ENCODE measurements around the gene CD209. TPM values are rescaled to one million over a fixed set of nuclear protein-coding genes. Genes with fewer than 3 reads are reported as not detected.

The CD209 gene
- total RNA-seq, 2 donors from 2014 or later = not detected

DNA sequence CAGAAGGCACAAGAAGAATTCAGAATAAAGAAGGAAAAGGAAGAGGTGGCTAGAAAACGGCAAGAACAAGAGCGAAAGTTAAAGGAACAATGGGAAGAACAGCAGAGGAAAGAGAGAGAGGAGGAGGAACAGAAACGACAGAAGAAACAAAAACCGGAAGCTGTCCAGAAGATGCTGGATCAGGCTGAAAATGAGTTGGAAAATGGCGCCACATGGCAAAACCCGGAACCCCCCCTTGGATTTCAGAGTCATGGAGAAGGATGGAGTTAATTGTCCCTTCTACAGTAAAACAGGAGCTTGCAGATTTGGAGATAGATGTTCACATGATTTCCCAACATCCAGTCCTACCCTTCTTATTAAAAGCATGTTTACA is 6.7 kb downstream of the CD209 start:
- Mint-ChIP-seq H3K36me3 (ENCODE audit: insufficient read depth in 2 of 2) (no peaks in the 10 kb centered on the region), H3K27me3 (ENCODE audit: low read depth) (peaks cover 77% of the 10 kb centered on the region)
- no peak for ATAC-seq (replicated peaks in 1 of 2)

DNA sequence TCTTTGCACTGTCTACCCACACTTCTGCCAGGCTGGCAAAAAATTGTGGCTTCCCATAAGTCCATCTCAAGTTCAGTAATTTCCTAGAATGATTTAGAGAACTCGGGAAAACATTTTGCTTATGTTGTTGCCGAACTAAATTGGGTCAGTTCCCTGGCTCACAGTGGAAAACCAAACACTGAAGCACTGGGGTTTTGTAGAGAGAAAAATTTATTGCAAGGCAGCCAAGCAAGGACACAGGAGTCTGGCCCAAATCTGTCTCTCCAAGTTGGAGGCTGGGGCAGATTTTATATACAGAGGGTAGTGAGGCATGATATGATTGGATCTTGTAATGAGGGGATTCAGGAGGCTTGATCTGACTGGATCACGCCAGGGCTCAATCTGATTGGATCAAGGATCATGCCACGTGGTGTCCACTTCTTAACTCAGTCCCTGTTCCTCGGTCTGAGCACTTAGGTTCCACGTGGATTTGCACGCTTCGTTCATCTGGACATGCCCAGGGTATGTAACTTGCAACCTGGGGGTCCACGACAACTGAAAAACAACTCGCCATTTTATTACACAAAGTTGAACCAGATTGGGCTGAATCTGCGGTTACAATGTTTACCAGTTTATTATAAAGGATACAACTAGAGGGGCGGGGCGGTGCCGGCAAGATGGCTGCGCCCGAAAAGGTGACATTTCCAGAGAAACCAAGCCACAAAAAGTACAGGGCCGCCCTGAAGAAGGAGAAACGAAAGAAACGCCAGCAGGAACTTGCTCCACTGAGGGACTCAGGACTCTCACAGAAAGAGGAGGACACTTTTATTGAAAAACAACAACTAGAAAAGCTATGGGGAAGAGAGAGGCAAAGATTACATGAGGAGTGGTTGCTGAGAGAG is 7.3 kb downstream of the CD209 start:
- peaks cover 22% of the 10 kb centered on the region for H3K4me1 Mint-ChIP-seq (ENCODE audit: low read depth)
- H3K27ac Mint-ChIP-seq = no peak overlapping the region
- no peaks in the 10 kb centered on the region for H3K36me3 Mint-ChIP-seq (ENCODE audit: insufficient read depth in 2 of 2)
- H3K4me3 Mint-ChIP-seq = no peak overlapping the region
- no peaks in the 10 kb centered on the region for H3K9me3 Mint-ChIP-seq
- ATAC-seq (replicated peaks in 1 of 2) (no peak), DNase-seq (no peak)
- peaks cover 77% of the 10 kb centered on the region for H3K27me3 Mint-ChIP-seq (ENCODE audit: low read depth)

More for the DNA sequence above, 6.7 kb downstream of the CD209 start:
- no peak overlapping the region for H3K4me3 Mint-ChIP-seq
- peaks cover 22% of the 10 kb centered on the region for H3K4me1 Mint-ChIP-seq (ENCODE audit: low read depth)
- no peak for DNase-seq
- H3K9me3 Mint-ChIP-seq = no peaks in the 10 kb centered on the region
- no peak overlapping the region for H3K27ac Mint-ChIP-seq

GRCh38 chr19:7739211-7739755 is 8.1 kb downstream of the CD209 start:
- Mint-ChIP-seq H3K27ac (no peak overlapping the region), H3K4me3 (no peak overlapping the region), H3K9me3 (no peaks in the 10 kb centered on the region), H3K27me3 (ENCODE audit: low read depth) (peaks cover 74% of the 10 kb centered on the region), H3K4me1 (ENCODE audit: low read depth) (peaks cover 22% of the 10 kb centered on the region), H3K36me3 (ENCODE audit: insufficient read depth in 2 of 2) (no peaks in the 10 kb centered on the region)
- no peak for DNase-seq
- ATAC-seq (replicated peaks in 1 of 2) = no peak

- Mint-ChIP-seq H3K27me3 (ENCODE audit: low read depth) (peaks cover 65% of the 10 kb centered on the region), H3K36me3 (ENCODE audit: insufficient read depth in 2 of 2) (no peaks in the 10 kb centered on the region), H3K27ac (no peak overlapping the region), H3K4me1 (ENCODE audit: low read depth) (peaks cover 12% of the 10 kb centered on the region), H3K9me3 (no peaks in the 10 kb centered on the region), H3K4me3 (no peak overlapping the region)
- peak; percentile 77 to 80 for ATAC-seq (replicated peaks in 1 of 2)
- DNase-seq = peak in 1 of 2 donors; percentile 2
Observed at GRCh38 chr19:7738023-7738422, 9.3 kb downstream of the CD209 start.

DNA sequence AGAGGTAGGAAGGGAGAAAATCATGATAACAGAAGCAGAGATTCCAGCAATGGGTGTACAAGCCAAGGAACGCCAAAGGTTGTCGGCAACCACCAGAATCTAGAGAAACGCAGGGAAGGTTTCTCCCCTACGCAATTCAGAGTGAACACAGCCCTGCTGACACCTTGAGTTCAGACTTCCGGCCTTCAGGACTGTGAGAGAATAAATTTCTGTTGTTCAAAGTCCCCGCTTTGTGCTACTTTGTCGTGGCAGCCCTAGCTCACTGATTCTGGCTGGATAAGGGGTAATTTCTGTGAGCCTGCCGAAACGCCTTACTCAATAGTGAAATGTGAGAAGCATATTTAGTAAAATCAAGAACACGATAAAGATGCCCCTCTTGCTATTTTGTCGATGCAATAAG is 10.1 kb downstream of the CD209 start:
- no peaks in the 10 kb centered on the region for H3K36me3 Mint-ChIP-seq (ENCODE audit: insufficient read depth in 2 of 2)
- peaks cover 60% of the 10 kb centered on the region for H3K27me3 Mint-ChIP-seq (ENCODE audit: low read depth)
- DNase-seq = no peak
- H3K27ac Mint-ChIP-seq = no peak overlapping the region
- peaks cover 12% of the 10 kb centered on the region for H3K4me1 Mint-ChIP-seq (ENCODE audit: low read depth)
- no peak for ATAC-seq (replicated peaks in 1 of 2)
- H3K9me3 Mint-ChIP-seq = no peaks in the 10 kb centered on the region
- H3K4me3 Mint-ChIP-seq = no peak overlapping the region

GRCh38 chr19:7736148-7736547 is 11.2 kb downstream of the CD209 start:
- no peaks in the 10 kb centered on the region for H3K9me3 Mint-ChIP-seq
- peaks cover 57% of the 10 kb centered on the region for H3K27me3 Mint-ChIP-seq (ENCODE audit: low read depth)
- no peaks in the 10 kb centered on the region for H3K36me3 Mint-ChIP-seq (ENCODE audit: insufficient read depth in 2 of 2)
- no peak for ATAC-seq (replicated peaks in 1 of 2)
- H3K4me1 Mint-ChIP-seq (ENCODE audit: low read depth) = peaks cover 12% of the 10 kb centered on the region
- no peak overlapping the region for H3K4me3 Mint-ChIP-seq
- H3K27ac Mint-ChIP-seq = no peak overlapping the region
- DNase-seq = no peak

GRCh38 chr19:7734220-7735203 is 12.8 kb downstream of the CD209 start:
- Mint-ChIP-seq H3K4me3 (no peak overlapping the region), H3K36me3 (ENCODE audit: insufficient read depth in 2 of 2) (no peaks in the 10 kb centered on the region), H3K27ac (no peak overlapping the region), H3K4me1 (ENCODE audit: low read depth) (peaks cover 18% of the 10 kb centered on the region), H3K9me3 (no peaks in the 10 kb centered on the region), H3K27me3 (ENCODE audit: low read depth) (peaks cover 48% of the 10 kb centered on the region)
- DNase-seq (no peak), ATAC-seq (replicated peaks in 1 of 2) (no peak)

DNA sequence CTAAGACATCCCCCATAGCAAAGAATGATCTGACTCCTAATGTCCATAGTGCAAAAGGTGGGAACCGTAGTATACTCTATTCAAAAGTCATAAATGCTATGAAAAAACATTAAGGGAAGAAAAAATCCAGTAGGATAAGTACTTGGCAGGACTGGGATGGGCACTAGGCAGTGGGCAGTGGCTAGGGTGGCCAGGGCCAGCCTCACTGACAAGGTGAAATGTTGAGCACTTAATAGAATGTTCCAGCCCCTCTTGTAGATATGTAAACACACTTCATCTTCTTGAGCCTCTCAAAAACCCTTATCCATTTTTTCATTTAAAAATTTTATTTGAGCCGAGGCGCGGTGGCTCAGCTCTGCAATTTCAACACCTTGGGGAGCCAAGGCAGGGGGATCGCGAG is 14.0 kb downstream of the CD209 start:
- Mint-ChIP-seq H3K27me3 (ENCODE audit: low read depth) (peaks cover 54% of the 10 kb centered on the region), H3K4me3 (no peak overlapping the region), H3K27ac (no peak overlapping the region), H3K4me1 (ENCODE audit: low read depth) (peaks cover 22% of the 10 kb centered on the region), H3K9me3 (no peaks in the 10 kb centered on the region), H3K36me3 (ENCODE audit: insufficient read depth in 2 of 2) (no peaks in the 10 kb centered on the region)
- ATAC-seq (replicated peaks in 1 of 2) = no peak
- no peak for DNase-seq

DNA sequence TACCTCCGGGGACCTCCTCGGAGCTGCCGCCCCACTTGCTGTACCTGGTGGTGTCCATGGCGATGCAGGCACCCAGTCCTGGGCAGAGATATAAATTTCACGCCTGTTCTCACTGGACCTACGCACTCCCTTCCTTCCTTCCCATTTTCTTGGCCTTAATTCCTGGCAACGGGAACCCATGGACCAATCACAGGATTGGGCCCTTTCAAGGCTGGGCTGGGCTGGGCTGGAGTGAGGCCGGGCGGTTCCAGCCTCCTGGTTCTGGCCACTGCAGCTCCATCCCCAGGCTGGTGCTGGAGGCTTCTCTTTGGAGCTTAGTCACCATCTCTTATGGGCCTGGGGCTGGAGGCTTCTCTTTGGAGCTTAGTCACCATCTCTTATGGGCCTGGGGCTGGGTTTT is 15.3 kb downstream of the CD209 start, which contains the start of gene CLEC4G:
CLEC4G (minus strand) TSS at position 66 of the 400 bp plus-strand sequence; CDS start at position 58, 8 bp downstream.
- Mint-ChIP-seq H3K9me3 (no peaks in the 10 kb centered on the region), H3K4me1 (ENCODE audit: low read depth) (peaks cover 11% of the 10 kb centered on the region), H3K27ac (no peak within 1 kb of the TSS), H3K4me3 (no peak within 1 kb of the TSS), H3K27me3 (ENCODE audit: low read depth) (peaks cover 56% of the 10 kb centered on the region), H3K36me3 (ENCODE audit: insufficient read depth in 2 of 2) (peaks cover 0 to 2% of the 10 kb centered on the region in 2 donors)
- ATAC-seq (replicated peaks in 1 of 2) (no peak), DNase-seq (no peak)

- no peak for ATAC-seq (replicated peaks in 1 of 2)
- peaks cover 10% of the 10 kb centered on the region for H3K4me1 Mint-ChIP-seq (ENCODE audit: low read depth)
- no peak overlapping the region for H3K4me3 Mint-ChIP-seq
- no peak for DNase-seq
- H3K27ac Mint-ChIP-seq = no peak overlapping the region
- H3K9me3 Mint-ChIP-seq = no peaks in the 10 kb centered on the region
- H3K36me3 Mint-ChIP-seq (ENCODE audit: insufficient read depth in 2 of 2) = peaks cover 0 to 2% of the 10 kb centered on the region in 2 donors
- peaks cover 52% of the 10 kb centered on the region for H3K27me3 Mint-ChIP-seq (ENCODE audit: low read depth)
Observed at GRCh38 chr19:7731615-7732014, 15.7 kb downstream of the CD209 start.

DNA sequence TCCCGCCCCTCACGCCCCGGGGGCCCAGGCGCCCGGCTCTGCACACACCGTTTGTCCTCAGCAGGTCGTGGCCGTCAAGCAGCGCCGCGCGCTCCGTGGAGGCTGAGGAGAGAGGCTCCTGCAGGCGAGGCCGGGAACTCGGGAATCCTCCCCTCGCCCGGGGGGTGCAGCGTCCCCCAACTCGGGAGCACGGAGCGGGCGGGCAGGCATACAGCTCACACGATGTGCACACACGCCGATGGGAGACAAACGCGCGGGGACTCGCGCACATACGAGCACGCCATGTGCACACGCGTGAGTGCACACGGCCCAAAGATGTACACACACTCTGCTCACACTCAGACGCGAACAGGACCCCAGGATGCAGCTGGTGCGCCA is 16.1 kb downstream of the CD209 start:
- Mint-ChIP-seq H3K4me1 (ENCODE audit: low read depth) (peaks cover 10% of the 10 kb centered on the region), H3K36me3 (ENCODE audit: insufficient read depth in 2 of 2) (peaks cover 0 to 2% of the 10 kb centered on the region in 2 donors), H3K27me3 (ENCODE audit: low read depth) (peaks cover 48% of the 10 kb centered on the region)

GRCh38 chr19:7730286-7731217 is 16.8 kb downstream of the CD209 start:
- no peak overlapping the region for H3K27ac Mint-ChIP-seq
- no peak for ATAC-seq (replicated peaks in 1 of 2)
- H3K27me3 Mint-ChIP-seq (ENCODE audit: low read depth) = peaks cover 46% of the 10 kb centered on the region
- H3K9me3 Mint-ChIP-seq = no peaks in the 10 kb centered on the region
- H3K4me1 Mint-ChIP-seq (ENCODE audit: low read depth) = peaks cover 10% of the 10 kb centered on the region
- no peak for DNase-seq
- H3K4me3 Mint-ChIP-seq = peak overlapping the region in 1 of 2 donors; percentile 62
- H3K36me3 Mint-ChIP-seq (ENCODE audit: insufficient read depth in 2 of 2) = peaks cover 0 to 2% of the 10 kb centered on the region in 2 donors

More for the DNA sequence above, 16.1 kb downstream of the CD209 start:
- no peak overlapping the region for H3K4me3 Mint-ChIP-seq
- ATAC-seq (replicated peaks in 1 of 2) (no peak), DNase-seq (no peak)
- no peak overlapping the region for H3K27ac Mint-ChIP-seq
- H3K9me3 Mint-ChIP-seq = no peaks in the 10 kb centered on the region

All from activated T-cell treated with anti-CD3 and anti-CD28 coated beads, Interleukin-2, amount 50 U/mL, for 72 hours (primary cell).